Ovary (tissue), 9 donors: Measurements from ENCODE around the gene GHR. TPM values are rescaled to one million over a fixed set of nuclear protein-coding genes. Genes with fewer than 3 reads are reported as not detected.

ENCODE experiments used
- DNase-seq, 5 donors: peaks; one replicate each; pipeline ENCODE4 v3.0.0-alpha.2; 2019 to 2020
- H3K27ac ChIP-seq, 2 donors: fragments of 200-600 bp; one replicate each; pipeline versions ENCODE4 v1.5.1 to v1.8.0; 2019 to 2022
- H3K27me3 ChIP-seq: fragments of 200-600 bp; one replicate; pipeline ENCODE4 v1.8.0; 2022
- H3K36me3 ChIP-seq: fragments of 200-600 bp; sonication (generic); one replicate; pipeline ENCODE4 v1.5.1; 2019
- H3K4me1 ChIP-seq: one replicate; pipeline ENCODE4 v1.8.1; 2013; ENCODE audit warnings: mild to moderate bottlenecking, moderate library complexity; ENCODE audit not compliant: insufficient read depth
- H3K4me3 ChIP-seq: fragments of 200-600 bp; sonication (generic); one replicate; pipeline ENCODE4 v1.5.1; 2017
- H3K9me3 ChIP-seq, 2 donors: fragments of 200-600 bp in 1 of 2; sonication (generic) in 1 of 2; one replicate each; pipeline versions ENCODE4 v1.5.1 to v1.8.1; 2013 to 2019; ENCODE audit warnings: mild to moderate bottlenecking in 1 of 2, moderate library complexity in 1 of 2
- EP300 ChIP-seq: sonication (generic); formaldehyde crosslinking; IDR thresholded peaks from one replicate; pipeline ENCODE4 v1.6.1; 2017; ENCODE audit warnings: antibody characterized with exemption
- POLR2A ChIP-seq: fragments of 450-650 bp; IDR thresholded peaks from one replicate; pipeline ENCODE4 v1.6.1; 2017; ENCODE audit warnings: antibody characterized with exemption, mild to moderate bottlenecking, moderate library complexity
- WGBS, 3 donors: extraction: QIAGEN DNeasy Blood & Tissue Kit in 1 of 3; methylation state at CpG; one replicate each; pipeline versions ENCODE4 v1.1.5 to v1.1.7; 2013 to 2017; 5-methylcytosine and 5-hydroxymethylcytosine counted together
- intact Hi-C, 4 donors: fragments of 100-400 bp; cut with DNase I; formaldehyde crosslinking; loops; one replicate each; pipeline versions ENCODE4 v1.11.0 to v1.15.1; 2022 to 2023
- polyA plus RNA-seq, 2 donors: library from polyadenylated mRNA; stranded (reverse); fragments of 200-250 nt in 1 of 2; fragments of 350-450 nt in 1 of 2; fragmentation: Illumina TruSeq in 1 of 2; extraction: RNeasy Lipid Tissue Mini Kit (QIAGEN cat#74804) in 1 of 2; gene quantifications; one replicate each; pipeline ENCODE4 v1.2.3, GENCODE V29; 2013 to 2014
- total RNA-seq, 7 donors: library from RNA; depleted of rRNA in 2 of 7; stranded (reverse); fragments of >200 nt in 2 of 7; fragmentation: NEBNext Ultra II Directional in 3 of 7; extraction: Animal tissue kit (Norgen Biotek cat#: 25700) in 3 of 7; gene quantifications; one replicate each; pipeline versions ENCODE4 v1.1.0 to v1.2.4, GENCODE V29; 2016 to 2023
- TF ChIP-seq, protein P1 (sequence below), 3 donors: fragments of 450-650 bp in 2 of 3; fragments of 200-600 bp in 1 of 3; IDR thresholded peaks; one replicate each; pipeline versions ENCODE4 v1.5.1 to v1.8.0; 2016 to 2022; ENCODE audit warnings: antibody characterized with exemption in 3 of 3, mild to moderate bottlenecking in 1 of 3
- donor health status: DM: no; HTN: no; CAD: no; lungs with moderate emphysema.
- donor health status: DM: no; HTN: no; CAD: no.
- donor health status: Bipolar disorder and iron deficiency.
- donor health status: DM: yes; HTN: yes; CAD: no.
- donor health status: DM: no; HTN: no; CAD: no.
- donor health status: DM: yes; HTN: yes; CAD: no.

The GHR gene
- total and polyA plus RNA-seq, 9 donors = 4.3 to 17.4 (median 7.0) TPM

DNA sequence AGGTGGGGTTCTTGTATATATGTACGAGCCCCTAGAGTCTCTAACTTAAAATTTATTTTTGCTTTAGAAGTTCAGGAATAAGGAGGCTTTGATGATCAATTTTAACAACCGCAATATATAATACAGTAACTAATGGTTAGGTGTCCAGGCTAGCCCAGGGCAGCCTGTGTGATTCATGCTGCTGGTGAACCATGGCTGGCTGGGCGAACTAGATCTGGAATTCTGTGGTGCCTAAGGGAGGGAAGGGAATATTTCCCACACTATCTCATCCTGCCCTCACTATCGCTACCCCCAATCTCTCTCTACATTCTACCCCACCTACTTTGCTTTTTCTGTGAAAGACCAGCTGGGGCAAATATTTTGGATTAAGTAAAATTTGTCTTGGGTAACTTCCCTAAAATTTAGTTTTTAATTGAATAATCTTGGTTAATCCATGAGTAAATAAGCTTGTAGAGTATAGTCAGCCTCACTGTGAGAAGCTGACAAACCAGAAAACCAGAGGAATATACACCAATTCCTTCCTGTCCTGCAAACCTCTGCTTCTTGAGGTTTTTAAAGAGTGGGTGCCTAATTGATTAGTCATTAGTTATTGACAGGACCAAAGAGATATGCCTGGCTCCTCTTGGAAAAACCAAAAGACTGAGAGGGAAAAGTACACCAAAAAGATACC is 218.2 kb downstream of the GHR start:
- 96 to 98% (median 97%) methylated on average over 4 of the region's 4 CpGs for WGBS, 3 donors
- TF ChIP-seq, protein P1, sequence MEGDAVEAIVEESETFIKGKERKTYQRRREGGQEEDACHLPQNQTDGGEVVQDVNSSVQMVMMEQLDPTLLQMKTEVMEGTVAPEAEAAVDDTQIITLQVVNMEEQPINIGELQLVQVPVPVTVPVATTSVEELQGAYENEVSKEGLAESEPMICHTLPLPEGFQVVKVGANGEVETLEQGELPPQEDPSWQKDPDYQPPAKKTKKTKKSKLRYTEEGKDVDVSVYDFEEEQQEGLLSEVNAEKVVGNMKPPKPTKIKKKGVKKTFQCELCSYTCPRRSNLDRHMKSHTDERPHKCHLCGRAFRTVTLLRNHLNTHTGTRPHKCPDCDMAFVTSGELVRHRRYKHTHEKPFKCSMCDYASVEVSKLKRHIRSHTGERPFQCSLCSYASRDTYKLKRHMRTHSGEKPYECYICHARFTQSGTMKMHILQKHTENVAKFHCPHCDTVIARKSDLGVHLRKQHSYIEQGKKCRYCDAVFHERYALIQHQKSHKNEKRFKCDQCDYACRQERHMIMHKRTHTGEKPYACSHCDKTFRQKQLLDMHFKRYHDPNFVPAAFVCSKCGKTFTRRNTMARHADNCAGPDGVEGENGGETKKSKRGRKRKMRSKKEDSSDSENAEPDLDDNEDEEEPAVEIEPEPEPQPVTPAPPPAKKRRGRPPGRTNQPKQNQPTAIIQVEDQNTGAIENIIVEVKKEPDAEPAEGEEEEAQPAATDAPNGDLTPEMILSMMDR (IDR thresholded peaks at IDR 0.05) = no peak
- TF ChIP-seq POLR2A (no peak), EP300 (no peak)
- no peak overlapping the region for H3K27ac ChIP-seq
- intact Hi-C loops = no loop called here
- no peak overlapping the region for H3K4me3 ChIP-seq
- H3K9me3 ChIP-seq = no peaks in the 10 kb centered on the region
- no peaks in the 10 kb centered on the region for H3K4me1 ChIP-seq
- DNase-seq = no peak
- no peaks in the 10 kb centered on the region for H3K36me3 ChIP-seq
- H3K27me3 ChIP-seq = no peaks in the 10 kb centered on the region

- TF ChIP-seq EP300 = no peak
- TF ChIP-seq, protein P1 (IDR thresholded peaks at IDR 0.05) = no peak
- DNase-seq = no peak
- Histone ChIP-seq H3K27ac (no peak overlapping the region), H3K27me3 (no peaks in the 10 kb centered on the region), H3K36me3 (no peaks in the 10 kb centered on the region), H3K4me3 (no peak overlapping the region), H3K9me3 (no peaks in the 10 kb centered on the region), H3K4me1 (no peaks in the 10 kb centered on the region)
- 96 to 98% (median 97%) methylated on average over 4 of the region's 4 CpGs for WGBS, 3 donors
- intact Hi-C loops = no loop called here
Observed at GRCh38 chr5:42642006-42642405, 218.8 kb downstream of the GHR start.

DNA sequence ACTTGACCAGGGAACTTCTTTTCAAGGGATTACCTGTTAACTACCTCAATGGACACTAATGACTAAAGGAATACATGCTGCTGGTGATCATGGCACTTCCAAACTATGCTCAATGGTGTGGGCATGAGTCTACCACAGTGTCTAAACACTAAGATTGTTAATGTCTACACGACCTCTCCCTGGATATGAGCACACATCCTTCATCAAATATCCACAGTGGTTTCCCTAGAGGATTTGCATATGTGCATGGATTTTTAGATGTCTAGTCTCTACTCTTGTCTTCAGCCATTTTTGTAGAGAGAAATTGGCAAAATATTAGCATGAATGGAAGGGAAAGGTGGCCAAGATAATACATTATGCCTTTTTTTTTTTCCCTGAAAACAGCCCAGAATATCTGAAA is 220.1 kb downstream of the GHR start:
- no peak for DNase-seq
- WGBS, 3 donors = 89 to 95% (median 94%) methylated on average over 1 of the region's 1 CpG
- Histone ChIP-seq H3K9me3 (no peaks in the 10 kb centered on the region), H3K4me3 (no peak overlapping the region), H3K27ac (no peak overlapping the region), H3K36me3 (no peaks in the 10 kb centered on the region), H3K27me3 (no peaks in the 10 kb centered on the region), H3K4me1 (peaks cover 2% of the 10 kb centered on the region)
- intact Hi-C loops = no loop called here
- TF ChIP-seq, protein P1 (IDR thresholded peaks at IDR 0.05) = no peak
- no peak for TF ChIP-seq POLR2A

DNA sequence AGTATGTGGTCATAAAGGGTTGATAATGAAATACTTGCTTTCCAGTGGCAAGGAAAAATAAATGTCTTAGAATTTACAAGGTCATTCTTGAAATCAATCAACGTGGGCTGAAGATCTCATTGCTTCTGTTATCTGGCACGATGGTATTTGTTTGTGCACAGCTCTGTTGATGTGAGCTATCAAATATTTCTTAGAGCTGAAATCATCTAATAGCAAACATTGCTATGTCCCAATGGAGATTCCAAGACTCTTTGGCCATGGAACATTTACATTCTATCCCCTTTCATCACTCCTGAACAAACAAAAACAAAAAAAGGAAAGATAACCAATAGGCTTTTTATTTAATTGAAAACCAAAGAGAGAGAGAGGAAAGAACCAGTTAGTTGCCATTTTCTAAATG is 221.9 kb downstream of the GHR start:
- Histone ChIP-seq H3K36me3 (no peaks in the 10 kb centered on the region), H3K27ac (no peak overlapping the region), H3K4me3 (no peak overlapping the region), H3K4me1 (peaks cover 2% of the 10 kb centered on the region), H3K9me3 (no peaks in the 10 kb centered on the region), H3K27me3 (no peaks in the 10 kb centered on the region)
- 2 to 18% (median 7%) methylated on average over 2 of the region's 2 CpGs for WGBS, 3 donors
- intact Hi-C loops = no loop called here
- DNase-seq = no peak
- TF ChIP-seq POLR2A (no peak), EP300 (no peak)
- TF ChIP-seq, protein P1 (IDR thresholded peaks at IDR 0.05) = no peak
